Stimulated activated CD8-positive, alpha-beta memory T cell treated with anti-CD3 and anti-CD28 coated beads, Interleukin-4, amount 100 ng/mL, for 48 hours (primary cell): ENCODE results near the gene MAPK1IP1L.
"Not testable (repeated sequence)": the region's sequence is repeated elsewhere in the genome, so short reads cannot be mapped to it uniquely, and the experiment has no call there.

ENCODE experiments used
- DNase-seq: peaks from one replicate; pipeline ENCODE4 v3.0.0-alpha.2; 2020

MAPK1IP1L gene

DNA sequence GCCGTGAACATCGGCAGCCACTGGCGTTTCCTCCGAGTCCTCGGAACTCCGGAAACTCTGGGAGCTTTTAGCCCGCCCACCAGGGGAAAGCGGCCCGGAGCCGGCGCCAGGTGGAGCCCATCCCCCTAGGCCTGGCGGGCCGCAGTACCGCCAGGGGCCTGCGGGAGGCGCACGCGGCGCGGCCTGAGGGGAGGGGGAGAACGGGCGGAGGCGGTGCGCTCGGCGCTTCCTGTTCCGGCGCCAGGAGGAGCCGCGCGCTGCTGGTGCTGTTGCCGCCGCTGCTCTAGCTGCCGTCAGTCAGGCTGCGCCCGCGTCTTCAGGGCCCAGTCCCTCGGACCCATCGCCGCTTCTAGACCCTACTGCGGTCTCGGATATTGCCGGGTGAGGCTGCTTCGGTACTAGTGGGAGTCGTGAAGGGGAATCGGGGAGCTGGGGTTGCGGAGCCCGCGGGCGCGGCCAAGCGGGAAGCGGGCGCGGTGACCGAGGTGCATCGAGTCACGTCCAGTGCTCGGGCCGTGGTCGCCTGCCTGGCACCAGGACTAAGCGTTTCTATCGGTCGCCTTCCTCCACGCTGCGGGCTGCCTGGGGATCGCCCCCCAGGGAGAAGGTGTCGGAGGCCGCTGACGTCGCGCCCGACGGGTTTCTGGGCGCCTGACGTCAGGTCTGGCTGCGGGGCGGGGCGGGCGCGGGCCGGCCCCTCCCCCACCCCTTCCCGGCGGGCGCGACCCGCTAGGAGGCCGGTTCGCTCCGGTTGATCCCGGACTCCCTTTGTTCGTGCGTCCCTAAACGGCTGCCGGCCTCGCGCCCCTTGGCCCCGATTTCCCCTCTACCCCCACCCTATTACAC lies at the start of gene MAPK1IP1L:
Gene MAPK1IP1L, plus strand, starts transcription at position 225 of the 846 bp plus-strand sequence. CDS start 10,037 bp downstream, outside the sequence.
- DNase-seq, result peak; percentile 93

DNA sequence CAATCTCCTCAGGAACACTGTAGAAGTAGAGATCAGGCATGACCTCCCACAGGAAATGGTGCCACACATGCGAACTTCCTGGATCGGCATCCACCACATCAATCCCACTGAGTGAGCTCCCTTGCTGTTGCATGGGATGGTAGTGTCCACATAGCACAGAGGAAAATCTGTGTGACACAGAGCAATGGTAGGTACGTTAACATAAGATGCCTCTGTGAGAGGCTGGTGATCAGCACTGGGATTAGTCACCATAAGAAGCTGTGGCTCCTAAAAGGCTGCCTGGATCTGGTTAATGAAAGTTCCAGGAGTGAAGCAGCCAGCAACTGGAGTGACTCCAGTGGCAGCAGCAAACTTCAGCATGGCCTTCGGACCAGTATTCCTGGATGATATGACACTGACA lies 46.4 kb upstream of the MAPK1IP1L start:
- DNase-seq, result no peak

DNA sequence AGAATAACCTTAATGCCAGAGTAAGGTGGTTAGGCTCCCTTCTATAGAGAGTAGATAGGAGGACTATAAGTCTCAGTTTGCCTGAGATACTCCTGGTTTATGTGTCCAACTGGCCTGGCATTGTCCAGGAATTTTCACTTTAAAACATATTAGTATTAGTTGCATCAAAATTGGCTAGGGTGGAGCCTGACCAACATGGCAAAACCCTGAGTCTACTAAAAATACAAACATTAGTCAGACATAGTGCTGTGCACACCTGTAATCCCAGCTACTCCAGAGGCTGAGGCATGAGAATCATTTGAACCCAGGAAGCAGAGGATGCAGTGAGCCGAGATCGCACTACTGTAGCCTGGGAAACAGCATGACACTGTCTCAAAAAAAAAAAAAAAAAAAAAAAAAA lies 36.4 kb upstream of the MAPK1IP1L start:
- DNase-seq, result no peak

DNA sequence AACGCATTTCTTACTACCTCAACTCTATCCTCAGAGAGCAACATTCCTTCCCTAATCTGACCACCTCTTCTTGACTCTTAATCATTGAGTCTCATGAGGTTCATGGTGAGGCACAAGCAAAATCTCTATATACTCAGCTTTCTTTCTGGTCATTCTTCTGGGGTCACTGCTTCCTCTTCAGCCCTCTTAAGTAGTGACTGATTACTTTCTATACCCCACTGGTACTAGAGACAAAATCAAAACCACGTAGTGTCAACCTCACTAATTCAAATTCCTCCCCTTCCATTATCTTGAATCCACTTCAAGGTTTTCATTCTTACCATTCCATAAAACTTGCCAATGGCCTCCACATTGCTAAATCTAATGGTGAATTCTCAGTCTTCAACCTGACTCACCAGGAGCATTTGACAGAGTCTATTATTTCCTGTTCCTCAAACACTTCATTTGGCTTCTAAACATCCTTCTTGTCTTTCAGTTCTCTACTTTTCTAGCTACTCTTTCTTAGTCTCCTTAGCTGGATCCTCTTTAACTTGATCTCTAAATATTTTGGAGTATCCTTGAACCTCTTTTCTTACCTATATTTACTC lies 31.4 kb upstream of the MAPK1IP1L start:
- no peak for DNase-seq

DNA sequence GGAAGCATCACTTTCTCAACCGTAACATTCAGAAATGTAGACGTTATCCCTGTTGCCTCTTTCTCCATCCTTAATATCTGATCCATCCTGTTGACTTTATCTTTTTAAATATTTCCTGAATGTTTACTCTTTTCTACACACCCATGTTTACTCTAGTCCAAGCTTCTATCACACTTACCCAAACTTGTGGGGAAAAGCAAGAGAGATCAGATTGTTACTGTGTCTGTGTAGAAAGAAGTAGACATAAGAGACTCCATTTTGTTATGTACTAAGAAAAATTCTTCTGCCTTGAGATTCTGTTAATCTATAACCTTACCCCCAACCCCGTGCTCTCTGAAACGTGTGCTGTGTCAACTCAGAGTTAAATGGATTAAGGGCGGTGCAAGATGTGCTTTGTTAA lies 27.1 kb upstream of the MAPK1IP1L start:
- not testable (repeated sequence) for DNase-seq

DNA sequence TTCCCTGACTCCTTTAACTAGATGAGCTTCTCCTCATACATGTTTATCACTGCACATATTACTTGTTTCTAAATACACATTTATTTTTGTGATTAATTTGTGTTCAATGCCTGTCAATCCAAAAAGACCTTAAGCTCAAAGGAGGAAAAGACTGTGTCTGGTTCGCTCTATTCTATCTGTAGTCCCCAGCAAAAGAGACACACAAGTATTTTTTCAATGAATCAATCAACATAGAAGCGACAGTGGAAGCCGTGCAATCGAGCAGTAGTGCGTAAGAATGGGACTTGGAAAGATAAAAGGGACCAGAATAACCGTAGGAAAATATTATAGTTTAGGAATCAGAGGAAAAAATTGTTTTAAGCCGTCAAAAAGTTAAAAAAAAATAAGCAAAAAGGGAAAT lies 25.5 kb upstream of the MAPK1IP1L start:
- no peak for DNase-seq

DNA sequence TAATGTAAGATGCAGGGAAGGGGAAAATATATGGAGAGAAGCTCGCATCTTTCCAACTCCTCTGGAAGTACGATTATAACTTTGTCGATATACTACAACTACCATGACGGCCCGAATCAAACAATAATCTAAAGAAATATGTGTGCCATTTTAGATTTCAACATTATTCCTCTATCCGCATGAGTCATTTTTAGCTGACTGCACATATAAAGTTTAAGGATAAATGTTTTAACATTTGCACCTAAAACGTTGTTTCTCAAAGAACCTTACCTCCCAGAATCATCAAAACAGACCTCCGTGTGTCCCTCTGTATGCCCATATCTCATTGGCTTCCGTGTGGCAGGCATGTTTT lies 25.0 kb upstream of the MAPK1IP1L start:
- no peak for DNase-seq

DNA sequence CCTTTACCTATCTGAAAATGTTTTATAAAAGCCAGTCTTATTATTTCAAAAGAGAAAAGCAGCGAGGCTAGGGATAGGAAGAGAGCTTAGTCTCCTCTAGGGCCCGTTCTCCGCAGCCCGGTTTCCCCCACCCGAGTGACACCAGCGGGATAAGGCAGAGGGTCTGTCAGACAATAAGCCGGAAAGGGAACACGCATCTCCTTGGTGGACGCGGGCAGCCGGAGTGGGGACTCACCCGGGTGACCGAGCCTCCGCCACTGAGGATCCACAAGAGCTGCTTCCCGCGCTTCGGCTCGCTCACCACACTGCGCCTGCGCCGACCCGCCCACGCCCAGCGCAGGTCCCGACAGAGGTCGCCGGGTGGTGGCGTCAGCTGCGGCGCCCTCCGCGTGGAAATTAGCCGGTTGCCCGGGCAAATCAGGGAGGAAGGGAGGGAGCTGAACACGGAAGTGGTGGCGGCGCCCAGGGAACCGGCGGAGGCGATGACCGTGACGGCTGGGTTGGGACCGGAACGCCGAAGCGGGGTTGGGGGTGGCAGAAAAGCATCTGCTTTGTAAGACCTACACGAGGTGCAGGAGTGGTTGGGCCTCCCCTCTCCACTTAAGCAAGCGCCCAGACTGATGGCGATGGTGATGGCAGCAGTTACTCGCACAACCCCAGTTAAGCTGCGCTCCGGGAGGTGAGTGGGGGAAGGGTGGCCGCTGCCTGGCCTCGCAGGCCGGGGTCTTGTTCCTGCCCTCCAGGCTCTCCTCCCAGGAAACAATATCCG lies 24.5 kb upstream of the MAPK1IP1L start, which contains the start of the genes SOCS4 and WDHD1:
Gene SOCS4, plus strand, starts transcription at position 444 of the 769 bp plus-strand sequence. CDS start 15,806 bp downstream, outside the sequence.
Gene WDHD1, minus strand, starts transcription at position 307 of the 769 bp plus-strand sequence. CDS start 312 bp downstream, outside the sequence.
- DNase-seq, result peak; percentile 99

DNA sequence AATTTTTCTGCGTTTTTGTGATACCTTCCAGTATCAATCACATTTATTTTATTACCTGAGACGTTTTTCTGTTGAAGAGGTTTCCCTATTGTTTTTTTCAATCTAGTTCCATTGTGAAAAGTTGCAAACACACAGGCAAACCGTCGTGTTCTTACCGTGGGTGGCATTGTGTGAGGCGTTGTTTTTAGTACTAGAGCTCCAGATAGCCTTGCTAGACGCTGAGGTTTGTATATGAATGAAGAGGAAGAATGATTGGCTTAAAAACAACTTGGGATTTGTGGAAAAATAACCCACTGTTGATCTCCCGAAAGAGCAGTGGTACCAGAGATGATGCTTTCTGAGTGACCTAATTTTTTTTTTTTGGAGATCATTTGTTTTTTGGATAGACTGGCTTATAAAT lies 23.4 kb upstream of the MAPK1IP1L start:
- no peak for DNase-seq

DNA sequence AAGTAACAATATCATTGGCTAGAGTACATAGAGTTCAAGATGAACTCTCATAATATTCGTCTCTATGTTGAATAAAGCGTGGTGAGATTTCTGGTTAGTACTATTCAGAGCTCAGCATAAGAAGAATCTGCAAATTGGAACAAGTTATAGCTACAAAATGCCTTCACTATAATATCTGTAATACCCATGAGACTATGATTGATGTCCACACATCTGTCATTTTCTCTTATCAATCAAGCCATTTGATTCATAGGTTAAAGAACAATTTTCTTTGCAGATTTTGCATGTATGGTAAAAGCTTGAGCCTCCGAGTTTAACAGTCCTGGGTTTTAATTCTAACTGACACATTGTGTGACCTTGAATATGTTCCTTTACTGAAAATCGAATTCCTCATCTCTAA lies 23.0 kb upstream of the MAPK1IP1L start:
- no peak for DNase-seq

DNA sequence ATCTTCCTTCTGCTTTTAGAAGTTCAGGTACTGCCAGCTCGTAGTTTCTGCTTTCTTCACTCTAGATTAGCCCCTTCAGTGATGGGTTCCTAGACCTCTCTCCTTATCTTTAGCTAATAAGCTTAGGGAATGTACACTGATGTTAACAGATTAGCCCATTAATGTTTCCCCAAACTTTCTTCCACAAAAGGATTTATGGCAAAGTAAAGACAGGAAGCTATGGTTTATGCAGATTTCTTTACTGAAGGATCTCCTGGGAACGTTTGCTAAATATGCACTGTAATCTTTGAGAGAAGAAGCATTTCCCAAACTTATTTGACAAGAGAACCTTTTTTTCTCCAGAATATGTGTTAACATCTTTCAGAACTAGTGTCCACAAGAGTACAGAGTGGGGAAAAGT lies 20.3 kb upstream of the MAPK1IP1L start:
- no peak for DNase-seq

DNA sequence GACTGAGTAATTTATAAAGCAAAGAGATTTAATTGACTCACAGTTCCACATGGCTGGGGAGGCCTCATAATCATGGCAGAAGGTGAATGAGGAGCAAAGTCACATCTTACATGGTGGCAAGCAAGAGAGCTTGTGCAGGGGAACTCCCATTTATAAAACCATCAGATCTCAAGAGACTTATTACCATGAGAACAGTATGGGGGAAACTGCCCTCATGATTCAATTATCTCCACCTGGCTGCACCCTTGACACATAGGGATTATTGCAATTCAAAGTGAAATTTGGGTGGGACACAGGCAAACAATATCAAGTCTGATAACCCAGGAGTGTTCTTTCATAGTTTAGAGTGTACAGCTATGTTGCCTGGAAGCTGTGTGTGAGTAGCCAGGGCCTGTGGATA lies 13.5 kb upstream of the MAPK1IP1L start:
- DNase-seq, result not testable (repeated sequence)

DNA sequence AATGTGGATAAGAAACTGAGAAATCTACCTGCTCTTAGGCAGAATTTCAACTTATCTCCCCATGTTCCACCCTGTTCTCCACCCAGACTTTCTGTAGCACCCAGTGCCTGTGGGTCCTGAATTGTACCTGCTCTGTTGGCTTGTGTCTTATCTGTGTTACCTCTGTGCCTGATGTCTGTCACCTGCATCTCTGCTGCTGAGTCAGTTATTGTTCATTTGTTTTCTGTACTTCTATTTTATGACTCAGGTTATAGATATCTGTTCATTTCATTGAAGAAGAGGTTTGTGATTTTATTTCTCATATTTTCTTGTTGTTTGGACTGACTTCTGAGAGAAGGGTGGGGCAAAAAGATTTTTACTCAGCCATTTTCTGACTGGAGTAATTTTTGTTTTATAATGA lies 12.7 kb upstream of the MAPK1IP1L start:
- DNase-seq, result no peak

DNA sequence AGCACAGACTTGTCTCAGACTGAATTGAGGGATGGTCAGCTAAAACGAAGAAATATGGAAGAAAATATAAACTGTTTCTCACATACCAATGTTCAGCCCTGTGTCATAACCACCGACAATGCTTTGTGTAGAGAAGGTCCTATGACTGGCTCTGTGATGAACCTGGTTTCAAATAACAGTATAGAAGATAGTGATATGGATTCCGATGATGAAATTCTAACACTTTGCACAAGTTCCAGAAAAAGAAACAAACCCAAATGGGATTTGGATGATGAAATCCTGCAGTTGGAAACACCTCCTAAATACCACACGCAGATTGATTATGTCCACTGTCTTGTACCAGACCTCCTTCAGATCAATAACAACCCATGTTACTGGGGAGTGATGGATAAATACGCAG lies 7.9 kb upstream of the MAPK1IP1L start:
- DNase-seq, result no peak

DNA sequence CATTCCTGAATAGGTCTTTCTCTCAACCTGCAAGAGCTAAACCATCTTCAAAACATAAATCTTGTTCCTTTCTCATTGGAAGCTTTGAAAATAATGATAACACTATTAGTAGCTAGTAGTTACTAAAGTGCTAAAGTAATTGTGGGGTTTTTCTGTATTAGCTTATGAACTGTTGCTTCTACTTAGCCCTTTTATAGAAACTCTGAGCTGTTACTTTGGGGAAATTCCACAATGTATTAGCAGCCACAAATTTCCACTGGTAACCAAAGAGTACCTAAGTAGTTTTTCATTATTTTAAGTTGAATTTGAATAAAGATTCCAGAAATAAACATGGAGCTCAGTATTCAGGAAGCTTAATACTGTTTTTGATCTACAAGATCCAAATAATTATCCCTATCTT lies 6.4 kb upstream of the MAPK1IP1L start:
- no peak for DNase-seq

DNA sequence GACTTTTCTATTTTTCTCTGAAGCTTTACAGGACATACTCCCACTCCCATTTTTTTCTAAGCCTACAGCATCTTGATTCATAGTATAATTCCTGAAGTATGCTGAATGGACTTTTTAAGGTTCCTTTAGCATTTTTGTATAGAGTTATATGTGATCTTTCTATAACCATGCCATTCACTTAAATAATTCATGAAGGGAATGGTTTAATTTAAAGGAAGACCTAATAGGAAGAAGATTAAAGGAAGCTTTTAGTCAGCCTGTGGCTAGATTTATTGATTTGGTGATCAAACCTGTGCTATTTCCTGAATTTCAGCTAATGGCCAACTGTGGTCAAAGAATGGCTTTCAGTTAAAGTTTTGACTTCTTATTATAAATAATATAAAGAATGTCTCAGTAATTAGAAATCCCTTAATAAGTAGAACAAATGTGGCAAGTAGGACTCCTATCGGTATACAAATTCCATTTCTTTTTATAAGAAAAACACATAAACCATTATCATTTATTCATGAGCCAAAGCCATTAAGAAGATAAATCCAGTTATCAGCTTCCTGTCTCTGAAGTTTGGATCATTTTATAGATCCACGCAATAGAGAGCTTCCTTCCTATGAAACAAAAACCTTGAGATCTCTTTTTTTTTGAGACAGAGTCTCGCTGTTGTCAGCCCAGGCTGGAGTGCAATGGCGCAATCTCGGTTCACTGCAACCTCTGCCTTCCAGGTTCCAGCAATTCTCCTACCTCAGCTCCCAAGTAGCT lies 4.0 kb upstream of the MAPK1IP1L start:
- no peak for DNase-seq

DNA sequence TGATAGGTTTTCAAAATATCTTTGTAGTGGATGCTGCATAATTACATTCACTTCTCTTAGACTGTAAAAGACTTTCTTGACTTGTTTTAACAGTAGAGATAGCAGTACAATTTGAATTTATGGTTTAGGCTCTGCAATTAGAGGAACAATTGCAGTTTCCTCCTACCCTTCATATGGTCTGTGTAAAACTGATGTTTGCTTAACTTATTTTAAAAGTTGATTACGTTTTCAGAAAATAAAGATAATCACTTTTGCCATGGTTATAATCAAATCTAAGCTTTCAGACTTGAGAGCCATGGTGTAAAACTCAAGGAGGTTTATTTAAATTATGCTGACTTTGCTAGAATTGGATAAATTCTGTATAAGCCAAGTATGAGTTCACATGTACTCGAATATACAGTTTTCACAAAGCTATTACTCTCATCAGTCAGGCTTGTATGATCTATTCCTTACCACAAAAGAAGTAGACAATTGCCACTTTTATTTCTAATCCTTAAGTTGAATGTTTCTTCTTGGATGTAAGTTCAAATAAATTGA lies 2.5 kb upstream of the MAPK1IP1L start:
- no peak for DNase-seq

DNA sequence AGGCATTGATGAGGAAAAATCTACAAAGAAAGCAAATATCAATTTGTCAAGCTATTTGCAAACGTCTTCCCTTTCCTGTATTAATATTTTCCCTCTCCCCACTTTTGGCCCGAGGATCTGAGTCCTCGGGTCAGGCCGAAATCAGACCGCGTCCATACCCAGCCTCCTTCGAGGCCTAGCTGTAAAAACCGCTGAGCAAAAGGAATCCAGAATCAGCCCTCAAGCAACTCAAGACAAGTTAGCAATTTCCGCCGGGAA lies 353 bp upstream of the MAPK1IP1L start:
- DNase-seq, result no peak

DNA sequence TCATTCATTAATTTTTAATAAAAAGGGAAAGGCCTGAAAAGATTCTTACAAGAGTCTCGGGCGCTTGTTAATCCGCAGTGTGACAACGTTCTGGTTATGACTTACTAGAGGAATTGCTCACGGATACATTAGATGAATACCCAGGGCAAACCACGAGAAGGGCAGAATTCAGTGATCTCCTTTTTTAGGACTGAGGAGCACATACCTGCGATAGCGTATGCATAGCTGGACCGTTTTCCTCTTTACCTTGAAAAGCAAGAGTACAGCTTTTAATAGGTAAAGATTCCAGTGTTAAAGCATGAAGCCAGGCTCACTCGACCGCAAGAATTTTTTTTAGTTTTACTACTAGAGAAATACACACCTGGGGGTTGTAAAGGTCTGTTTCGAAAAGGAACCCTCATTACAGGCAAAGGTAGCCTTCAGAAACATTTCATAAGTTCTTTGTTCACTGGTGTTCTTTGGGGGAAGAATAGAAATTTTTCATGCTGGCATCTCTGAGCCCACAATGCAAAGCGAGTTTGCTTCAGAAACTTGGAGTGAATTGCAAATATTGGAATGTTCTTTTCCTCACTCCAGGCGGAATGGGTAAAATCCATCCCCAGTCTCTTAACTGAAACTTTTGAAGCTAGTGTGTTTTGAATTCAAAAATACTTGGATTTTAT lies 953 bp downstream of the MAPK1IP1L start:
- no peak for DNase-seq

DNA sequence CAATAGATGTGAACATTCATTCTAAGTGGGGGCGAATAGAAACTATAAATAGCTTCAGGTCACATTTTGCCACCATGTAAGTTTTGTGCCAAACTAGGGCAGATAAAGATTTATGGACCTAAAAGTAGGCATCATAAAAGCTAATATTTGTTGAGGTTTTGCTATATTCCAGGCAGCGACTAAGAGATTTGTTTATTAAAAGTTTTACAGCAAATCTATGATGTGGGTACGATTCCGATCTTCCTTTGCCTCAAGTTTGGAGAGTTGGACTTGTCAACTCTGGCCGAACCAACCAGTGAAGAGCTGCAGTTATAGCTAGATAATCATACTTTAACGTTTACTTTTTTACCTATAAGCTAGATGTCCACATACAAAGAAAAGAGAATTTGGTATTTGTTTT lies 1.6 kb downstream of the MAPK1IP1L start:
- no peak for DNase-seq

DNA sequence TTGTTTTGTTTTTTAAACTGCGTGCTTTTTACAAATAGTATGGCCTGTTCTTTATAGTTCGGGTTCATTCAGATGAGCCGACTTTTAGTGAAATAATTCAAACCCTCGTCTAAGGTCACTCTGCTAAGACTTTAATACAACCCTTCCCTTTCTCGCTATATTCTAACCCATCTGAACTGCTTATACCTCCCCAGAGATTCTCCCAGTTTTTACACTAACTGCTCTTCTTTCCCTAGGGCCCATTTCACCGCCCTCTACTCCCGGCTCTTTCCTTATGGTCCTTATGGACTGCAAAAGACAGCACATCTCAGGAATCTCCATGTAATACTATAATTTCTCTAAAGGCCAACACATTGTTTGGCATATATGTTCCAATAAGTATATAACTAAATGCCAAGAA lies 2.1 kb downstream of the MAPK1IP1L start:
- no peak for DNase-seq

DNA sequence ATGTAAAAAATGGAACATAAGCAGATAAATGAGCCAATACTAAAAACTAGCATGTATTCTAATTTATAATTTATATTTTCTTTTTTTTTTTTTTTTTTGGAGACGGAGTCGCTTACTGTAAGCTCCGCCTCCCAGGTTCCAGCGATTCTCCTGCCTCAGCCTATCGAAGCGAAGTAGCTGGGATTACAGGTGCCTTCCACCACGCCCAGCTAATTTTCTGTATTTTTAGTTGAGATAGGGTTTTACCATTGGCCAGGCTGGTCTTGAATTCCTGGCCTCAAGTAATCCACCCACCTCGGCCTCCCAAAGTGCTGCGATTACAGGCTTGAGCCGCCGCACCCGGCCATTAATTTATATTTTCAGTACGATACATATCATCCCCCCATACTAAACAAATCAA lies 2.7 kb downstream of the MAPK1IP1L start:
- no peak for DNase-seq
